ENCODE measurements around the gene SLC35D2. TPM values are rescaled to one million over a fixed set of nuclear protein-coding genes. Genes with fewer than 3 reads are reported as not detected.

The SLC35D2 gene
- total and polyA plus RNA-seq, 5 donors: 10.5 to 17.9 (median 14.3) TPM

DNA sequence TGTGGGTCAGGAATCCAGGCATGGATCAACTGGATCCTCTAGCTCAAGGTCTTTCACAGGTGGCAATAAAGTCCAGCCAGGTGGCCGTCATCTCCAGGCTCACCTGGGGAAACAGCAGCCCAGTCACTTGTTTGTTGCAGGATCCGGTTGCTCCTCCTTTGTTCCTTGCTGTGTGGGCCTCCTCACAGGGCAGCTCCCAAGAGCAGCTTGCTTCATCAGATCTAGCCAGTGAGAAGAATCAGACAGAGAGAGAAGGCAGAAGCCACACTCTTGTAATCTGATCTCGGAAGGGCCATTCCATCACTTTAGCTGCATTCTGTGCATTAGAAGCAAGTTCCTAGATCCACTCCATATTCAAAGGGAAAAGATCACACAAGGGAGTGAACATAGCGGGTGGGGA, 78.3 kb downstream of the SLC35D2 start:
- no peak for DNase-seq
- Histone ChIP-seq H3K27ac (ENCODE audit: low read length) (no peak overlapping the region), H3K27me3 (ENCODE audit: control insufficient read depth, insufficient read depth) (no peaks in the 10 kb centered on the region), H3K9me3 (ENCODE audit: control insufficient read depth, low read length) (no peaks in the 10 kb centered on the region), H3K4me1 (ENCODE audit: control insufficient read depth, insufficient read depth, low read length) (no peaks in the 10 kb centered on the region), H3K4me3 (ENCODE audit: low read length) (no peak overlapping the region)
- intact Hi-C loops (cut with DNase I): loop anchor here in 1 of 4 donors (10.0 kb wide), 1 partner anchor 70 kb away; no protein-coding TSS in a partner anchor
- ATAC-seq: no peak
- WGBS: 78% methylated on average over 4 of the region's 4 CpGs

DNA sequence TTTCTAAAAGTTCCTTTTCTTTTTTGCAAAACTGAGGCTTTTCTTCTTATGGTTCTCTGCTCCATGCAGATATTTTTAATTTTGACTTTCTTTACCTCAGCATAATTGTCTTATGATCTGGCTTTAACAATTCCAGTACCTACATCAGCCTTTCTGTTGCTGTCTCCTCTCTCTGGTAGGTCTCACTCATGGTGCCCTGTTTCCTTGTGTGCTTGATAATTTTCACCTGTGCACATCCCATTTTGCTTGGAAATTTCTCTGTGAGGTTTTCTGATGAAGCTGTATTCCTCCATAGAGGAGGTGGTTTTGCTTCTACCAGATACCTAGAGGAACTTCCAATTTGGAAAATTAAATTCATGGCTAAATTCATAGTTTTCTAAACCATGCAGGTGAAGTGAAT, 79.3 kb downstream of the SLC35D2 start:
- ATAC-seq: no peak
- Histone ChIP-seq H3K4me1 (ENCODE audit: control insufficient read depth, insufficient read depth, low read length) (no peaks in the 10 kb centered on the region), H3K4me3 (ENCODE audit: low read length) (no peak overlapping the region), H3K9me3 (ENCODE audit: control insufficient read depth, low read length) (no peaks in the 10 kb centered on the region), H3K27ac (ENCODE audit: low read length) (no peak overlapping the region), H3K27me3 (ENCODE audit: control insufficient read depth, insufficient read depth) (no peaks in the 10 kb centered on the region)
- intact Hi-C loops (cut with DNase I): loop anchor here in 1 of 4 donors (10.0 kb wide), 1 partner anchor 69 kb away; no protein-coding TSS in a partner anchor
- no peak for DNase-seq

DNA sequence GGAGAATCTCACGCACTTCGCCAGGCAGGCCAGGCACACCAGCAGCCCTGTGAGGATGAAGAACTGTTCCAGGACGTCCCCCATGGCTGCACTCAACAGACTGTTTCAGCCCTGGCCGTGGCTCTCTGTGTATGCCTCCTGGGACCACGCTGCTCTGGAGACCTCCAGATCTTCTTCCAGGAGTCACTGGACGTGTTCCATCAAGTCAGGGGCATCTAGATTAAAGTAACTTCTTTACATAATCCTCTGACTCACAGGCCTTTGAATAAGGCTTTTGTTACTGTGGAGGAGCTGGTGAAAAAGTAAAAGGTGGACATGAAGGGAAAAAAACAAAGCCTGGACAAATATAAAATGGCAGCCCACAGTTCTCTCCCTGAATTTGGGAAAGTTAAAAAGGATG, 81.5 kb downstream of the SLC35D2 start, which contains the start of gene HSD17B3:
Gene HSD17B3 (minus strand): TSS at position 156 of the 400 bp plus-strand sequence. CDS start 72 bp downstream, at position 84.
- Histone ChIP-seq H3K4me1 (ENCODE audit: control insufficient read depth, insufficient read depth, low read length) (no peaks in the 10 kb centered on the region), H3K9me3 (ENCODE audit: control insufficient read depth, low read length) (no peaks in the 10 kb centered on the region), H3K27ac (ENCODE audit: low read length) (no peak within 1 kb of the TSS), H3K27me3 (ENCODE audit: control insufficient read depth, insufficient read depth) (no peaks in the 10 kb centered on the region), H3K4me3 (ENCODE audit: low read length) (no peak within 1 kb of the TSS)
- no peak for ATAC-seq
- intact Hi-C loops (cut with DNase I): loop anchor here in 1 of 4 donors (10.0 kb wide), 1 partner anchor 67 kb away; no protein-coding TSS in a partner anchor
- WGBS: 75% methylated on average over 6 of the region's 6 CpGs
- DNase-seq: no peak

DNA sequence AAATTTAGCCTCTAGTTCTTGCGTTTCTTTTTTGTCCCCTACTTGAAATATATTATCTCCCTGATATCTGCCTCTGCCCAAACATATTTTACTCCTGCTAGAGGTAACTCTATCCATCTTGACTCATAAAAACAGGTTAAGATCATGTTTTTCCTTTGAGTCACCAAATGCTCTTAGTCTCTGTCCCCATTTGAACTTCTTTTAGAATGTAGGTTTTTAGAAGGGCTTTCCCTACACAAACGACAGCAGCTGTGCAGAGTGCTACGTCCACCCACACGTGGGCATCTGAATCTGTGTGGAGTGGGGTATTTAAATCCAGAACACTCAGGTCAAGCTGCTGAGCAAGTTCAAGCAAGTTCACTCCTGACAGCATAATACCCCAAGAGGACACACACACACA, 83.7 kb downstream of the SLC35D2 start:
- 71% methylated on average over 4 of the region's 4 CpGs for WGBS
- no peaks in the 10 kb centered on the region for H3K27me3 ChIP-seq (ENCODE audit: control insufficient read depth, insufficient read depth)
- ATAC-seq: no peak
- no peaks in the 10 kb centered on the region for H3K4me1 ChIP-seq (ENCODE audit: control insufficient read depth, insufficient read depth, low read length)
- no peak for DNase-seq
- no peaks in the 10 kb centered on the region for H3K9me3 ChIP-seq (ENCODE audit: control insufficient read depth, low read length)
- intact Hi-C loops (cut with DNase I): loop anchor here in 1 of 4 donors (10.0 kb wide), 1 partner anchor 65 kb away; no protein-coding TSS in a partner anchor
- no peak overlapping the region for H3K27ac ChIP-seq (ENCODE audit: low read length)
- no peak overlapping the region for H3K4me3 ChIP-seq (ENCODE audit: low read length)

DNA sequence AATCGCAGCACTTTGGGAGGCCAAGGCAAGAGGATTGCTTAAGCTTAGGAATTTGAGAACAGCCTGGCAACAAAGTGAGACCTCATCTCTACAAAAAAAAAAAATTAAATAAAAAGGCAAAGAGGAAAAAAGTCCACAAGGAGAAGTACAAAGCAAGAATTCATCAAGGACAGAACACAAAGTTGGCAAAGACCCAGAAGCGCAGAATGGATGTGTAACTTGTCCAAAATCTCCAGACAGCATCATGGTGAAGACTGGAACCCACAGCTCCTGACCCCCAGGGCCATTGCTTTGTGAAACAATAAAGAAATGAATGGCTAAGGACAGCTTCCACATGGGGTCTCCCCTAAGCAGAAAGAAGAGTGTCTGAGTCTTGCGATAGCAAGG, 89.4 kb downstream of the SLC35D2 start:
- no peak for DNase-seq
- intact Hi-C loops (cut with DNase I): no loop called here
- WGBS: 90% methylated on average over 3 of the region's 3 CpGs

DNA sequence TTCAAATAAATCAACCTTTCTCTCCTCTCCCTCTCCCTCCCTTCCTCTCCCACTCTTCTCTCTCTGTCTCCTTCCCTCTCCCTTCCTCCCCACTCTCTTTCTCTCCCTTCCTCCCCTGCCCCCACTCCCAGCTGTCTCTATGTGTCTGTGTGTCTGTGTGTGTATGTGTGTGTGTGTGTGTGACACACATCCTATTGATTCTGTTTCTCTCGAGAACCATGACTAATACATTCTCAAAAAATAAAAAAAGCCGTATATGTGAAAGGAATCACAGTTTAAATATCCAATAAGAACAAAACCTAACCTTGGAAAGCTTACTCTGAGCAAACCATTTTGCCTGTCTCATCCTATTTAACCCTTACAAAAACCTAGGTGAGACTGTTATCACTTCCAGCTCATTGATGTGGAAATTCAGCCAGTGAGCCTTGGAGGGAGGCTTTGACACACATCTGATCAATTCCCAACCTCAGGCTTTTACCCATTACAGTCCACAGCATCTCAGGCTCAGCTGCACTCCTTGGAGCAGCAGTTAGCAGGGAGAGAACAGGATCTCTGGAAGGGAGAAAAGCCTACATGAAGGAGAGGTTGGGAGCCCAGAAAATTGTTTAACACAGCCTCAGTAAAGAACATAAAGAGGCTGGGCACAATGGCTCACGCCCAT, 89.9 kb downstream of the SLC35D2 start:
- H3K9me3 ChIP-seq (ENCODE audit: control insufficient read depth, low read length): no peaks in the 10 kb centered on the region
- 54% methylated on average over 3 of the region's 3 CpGs for WGBS
- DNase-seq: no peak
- intact Hi-C loops (cut with DNase I): no loop called here
- H3K4me1 ChIP-seq (ENCODE audit: control insufficient read depth, insufficient read depth, low read length): no peaks in the 10 kb centered on the region
- no peaks in the 10 kb centered on the region for H3K27me3 ChIP-seq (ENCODE audit: control insufficient read depth, insufficient read depth)
- ATAC-seq: no peak
- no peak overlapping the region for H3K27ac ChIP-seq (ENCODE audit: low read length)
- H3K4me3 ChIP-seq (ENCODE audit: low read length): no peak overlapping the region

More for the DNA sequence above, 89.4 kb downstream of the SLC35D2 start:
- no peak for ATAC-seq
- Histone ChIP-seq H3K4me3 (ENCODE audit: low read length) (no peak overlapping the region), H3K4me1 (ENCODE audit: control insufficient read depth, insufficient read depth, low read length) (no peaks in the 10 kb centered on the region), H3K9me3 (ENCODE audit: control insufficient read depth, low read length) (no peaks in the 10 kb centered on the region), H3K27me3 (ENCODE audit: control insufficient read depth, insufficient read depth) (no peaks in the 10 kb centered on the region), H3K27ac (ENCODE audit: low read length) (no peak overlapping the region)

DNA sequence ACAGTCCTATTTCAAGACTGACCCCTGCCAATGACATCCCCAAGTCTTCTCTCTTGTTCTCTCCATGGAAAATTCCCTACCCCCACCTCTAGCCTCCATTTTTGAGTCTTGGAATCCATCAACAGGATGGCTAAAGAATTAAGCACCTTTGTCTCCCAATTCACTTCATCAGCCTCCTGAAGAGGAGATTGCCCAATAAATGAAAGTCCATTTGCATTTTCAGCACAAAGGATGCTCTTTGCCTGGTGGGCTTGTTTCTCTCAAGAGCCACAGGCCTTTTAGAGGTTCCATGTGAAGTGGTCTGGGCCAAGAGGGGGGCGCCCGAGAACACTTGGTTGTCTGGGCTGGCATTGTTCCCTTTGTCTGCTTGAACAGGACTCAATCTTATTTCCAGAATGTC, 94.1 kb downstream of the SLC35D2 start:
- Histone ChIP-seq H3K4me1 (ENCODE audit: control insufficient read depth, insufficient read depth, low read length) (no peaks in the 10 kb centered on the region), H3K9me3 (ENCODE audit: control insufficient read depth, low read length) (no peaks in the 10 kb centered on the region), H3K27ac (ENCODE audit: low read length) (no peak overlapping the region), H3K27me3 (ENCODE audit: control insufficient read depth, insufficient read depth) (no peaks in the 10 kb centered on the region), H3K4me3 (ENCODE audit: low read length) (no peak overlapping the region)
- intact Hi-C loops (cut with DNase I): no loop called here
- ATAC-seq (no peak), DNase-seq (no peak)
- WGBS: 85% methylated on average over 2 of the region's 2 CpGs

DNA sequence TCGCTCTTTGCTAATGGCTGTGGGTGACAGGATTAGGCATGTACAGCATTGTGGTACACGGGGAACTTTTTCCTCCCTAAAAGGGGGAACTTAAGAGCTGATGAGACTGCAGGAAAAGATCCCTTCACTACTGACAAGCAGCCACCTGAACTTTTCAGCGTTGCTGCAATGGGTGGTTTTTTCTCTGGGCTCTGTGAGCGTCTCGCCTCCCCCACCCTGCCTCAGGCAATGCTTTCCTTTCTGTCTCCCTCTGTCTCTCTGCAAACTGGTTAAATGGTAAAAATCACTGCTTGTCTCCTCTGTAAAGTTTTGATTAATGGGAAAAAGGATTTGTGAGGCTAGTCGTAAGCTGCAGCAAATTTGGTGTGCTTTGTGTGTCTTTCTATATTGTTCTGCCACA, 101.9 kb downstream of the SLC35D2 start:
- intact Hi-C loops (cut with DNase I): no loop called here
- Histone ChIP-seq H3K4me1 (ENCODE audit: control insufficient read depth, insufficient read depth, low read length) (no peaks in the 10 kb centered on the region), H3K4me3 (ENCODE audit: low read length) (no peak overlapping the region), H3K27ac (ENCODE audit: low read length) (no peak overlapping the region), H3K9me3 (ENCODE audit: control insufficient read depth, low read length) (no peaks in the 10 kb centered on the region), H3K27me3 (ENCODE audit: control insufficient read depth, insufficient read depth) (no peaks in the 10 kb centered on the region)
- no peak for ATAC-seq
- no peak for DNase-seq
- WGBS: 86% methylated on average over 6 of the region's 6 CpGs

DNA sequence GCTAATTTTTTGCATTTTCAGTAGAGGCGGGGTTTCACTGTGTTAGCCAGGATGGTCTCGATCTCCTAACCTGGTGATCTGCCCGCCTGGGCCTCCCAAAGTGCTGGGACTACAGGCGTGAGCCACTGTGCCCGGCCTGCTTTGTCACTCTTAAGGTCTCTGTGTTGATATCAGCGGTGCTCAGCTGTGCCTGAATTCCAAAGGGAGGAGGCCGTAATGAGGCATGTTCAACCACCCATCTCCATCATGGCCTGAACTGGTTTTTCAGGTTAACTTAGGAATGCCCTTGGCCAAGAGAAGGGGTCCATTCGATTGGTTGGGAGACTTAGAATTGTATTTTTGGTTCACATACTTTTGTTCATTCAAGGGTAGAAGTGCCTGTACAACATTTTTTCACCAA, 103.6 kb downstream of the SLC35D2 start:
- DNase-seq (no peak), ATAC-seq (no peak)
- intact Hi-C loops (cut with DNase I): no loop called here
- 91% methylated on average over 8 of the region's 8 CpGs for WGBS
- no peaks in the 10 kb centered on the region for H3K27me3 ChIP-seq (ENCODE audit: control insufficient read depth, insufficient read depth)
- H3K4me1 ChIP-seq (ENCODE audit: control insufficient read depth, insufficient read depth, low read length): no peaks in the 10 kb centered on the region
- no peaks in the 10 kb centered on the region for H3K9me3 ChIP-seq (ENCODE audit: control insufficient read depth, low read length)
- H3K27ac ChIP-seq (ENCODE audit: low read length): no peak overlapping the region
- H3K4me3 ChIP-seq (ENCODE audit: low read length): no peak overlapping the region

DNA sequence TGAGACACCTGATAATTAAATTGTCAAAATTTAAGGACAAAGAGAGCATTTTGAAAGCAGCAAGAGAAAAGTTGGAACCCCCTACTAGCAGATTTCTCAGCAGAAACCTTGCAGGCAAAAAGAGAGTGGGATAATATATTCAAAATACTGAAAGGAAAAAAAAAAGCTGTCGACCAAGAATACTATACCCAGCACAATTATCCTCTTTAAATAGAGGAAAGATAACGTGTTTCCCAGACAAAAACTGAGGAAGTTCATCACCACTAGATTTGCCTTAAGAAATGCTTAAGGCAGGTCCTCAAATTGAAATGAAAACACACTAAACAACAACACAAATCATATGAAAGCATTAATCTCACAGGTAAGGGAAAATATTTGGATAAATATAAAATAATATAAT, 108.6 kb downstream of the SLC35D2 start:
- intact Hi-C loops (cut with DNase I): no loop called here

More for the DNA sequence above, 108.6 kb downstream of the SLC35D2 start:
- H3K27ac ChIP-seq (ENCODE audit: low read length): no peak overlapping the region
- H3K4me3 ChIP-seq (ENCODE audit: low read length): no peak overlapping the region
- WGBS: 75% methylated on average over 2 of the region's 2 CpGs
- H3K9me3 ChIP-seq (ENCODE audit: control insufficient read depth, low read length): no peaks in the 10 kb centered on the region
- H3K4me1 ChIP-seq (ENCODE audit: control insufficient read depth, insufficient read depth, low read length): no peaks in the 10 kb centered on the region
- DNase-seq (no peak), ATAC-seq (no peak)
- H3K27me3 ChIP-seq (ENCODE audit: control insufficient read depth, insufficient read depth): no peaks in the 10 kb centered on the region

Data from right cardiac atrium (tissue), 5 donors.